ENCODE results near the gene KRTAP10-12. TPM values are rescaled to one million over a fixed set of nuclear protein-coding genes. Genes with fewer than 3 reads are reported as not detected.

Gene KRTAP10-12
- total and polyA plus RNA-seq, 2 of the 13 experiments (the other 11 are each of a cell fraction or from before 2014, with no cell fraction given) = not detected

DNA sequence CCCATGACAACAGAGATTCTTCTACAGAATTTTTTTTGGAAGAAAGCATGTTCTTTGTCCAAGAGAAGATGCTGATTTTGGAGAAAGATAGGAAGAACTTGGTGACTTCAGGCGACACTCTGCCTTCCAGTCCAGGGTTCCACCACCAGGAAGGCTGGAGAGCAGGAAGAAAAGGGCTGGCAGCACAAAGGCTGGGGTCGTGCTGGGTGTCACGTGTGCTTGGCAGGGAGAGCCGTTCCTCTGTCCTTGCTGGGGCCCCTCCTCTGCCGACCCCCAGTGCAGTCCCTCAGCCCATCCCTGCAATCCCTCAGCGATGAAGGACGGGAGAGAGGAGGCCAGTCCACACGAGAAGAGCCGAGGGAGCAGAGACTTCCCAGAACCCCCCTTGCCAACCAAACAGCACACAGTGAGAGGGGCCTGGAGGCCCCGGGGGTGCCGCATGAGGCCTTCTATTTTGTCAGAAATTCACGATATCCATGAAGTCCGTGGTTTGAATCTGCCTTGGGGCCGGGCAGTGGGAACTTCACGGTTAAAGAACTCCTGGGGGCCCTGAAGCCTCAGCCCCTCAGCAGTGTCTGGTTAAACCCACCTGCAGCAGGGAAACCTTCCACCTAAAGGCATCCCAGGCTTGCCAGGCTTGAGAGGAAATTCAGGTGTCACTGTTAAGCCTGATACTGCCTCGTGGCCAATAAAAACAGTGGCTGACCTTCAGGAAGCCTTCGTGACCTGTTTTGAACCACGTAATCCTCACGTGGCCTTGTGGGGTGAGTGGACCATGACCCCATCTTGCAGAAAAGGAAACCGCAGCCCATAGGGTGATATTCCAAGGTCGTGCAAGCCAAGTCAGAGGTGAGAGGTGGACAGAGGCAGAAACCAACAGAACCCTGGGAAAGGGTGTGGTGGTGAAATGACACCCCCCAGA, 3.4 kb downstream of the KRTAP10-12 start (continued):
- TF ChIP-seq MTF2 (CRISPR knock-in tag; IDR thresholded peaks at IDR 0.05; ENCODE audit: borderline replicate concordance) (no peak), ATAD3A (CRISPR knock-in tag; IDR thresholded peaks at IDR 0.05) (no peak), IKZF4 (CRISPR knock-in tag; IDR thresholded peaks at IDR 0.05; ENCODE audit: borderline replicate concordance, low read depth, not compliant biosample characterization) (no peak), ZNF30 (CRISPR knock-in tag; IDR thresholded peaks at IDR 0.05) (no peak; the same call in 1 of the 2 replicates), ZBED4 (CRISPR knock-in tag; IDR thresholded peaks at IDR 0.05; ENCODE audit: borderline replicate concordance) (no peak), TGIF2 (CRISPR knock-in tag; IDR thresholded peaks at IDR 0.05) (no peak), KDM5B (CRISPR knock-in tag; IDR thresholded peaks at IDR 0.05; ENCODE audit: borderline replicate concordance) (0 out of 2 replicates have a peak, but pooled peaks have one; percentile 2), ZNF567 (CRISPR knock-in tag; IDR thresholded peaks at IDR 0.05; ENCODE audit: borderline replicate concordance) (no peak), ZNF430 (CRISPR knock-in tag; IDR thresholded peaks at IDR 0.05) (peak; percentile 89; the same call in 1 of the 2 replicates), PRMT3 (CRISPR knock-in tag; IDR thresholded peaks at IDR 0.05; ENCODE audit: borderline replicate concordance, low read depth) (no peak), ZKSCAN8 (CRISPR knock-in tag; IDR thresholded peaks at IDR 0.05; ENCODE audit: borderline replicate concordance) (no peak), HNF4A (CRISPR knock-in tag; IDR thresholded peaks at IDR 0.05) (peak; percentile 89), RXRB (CRISPR knock-in tag; IDR thresholded peaks at IDR 0.05; ENCODE audit: borderline replicate concordance) (peak; percentile 91), TEAD2 (CRISPR knock-in tag; IDR thresholded peaks at IDR 0.05) (no peak), XBP1 (CRISPR knock-in tag; IDR thresholded peaks at IDR 0.05) (no peak), NFYB (CRISPR knock-in tag; IDR thresholded peaks at IDR 0.05) (no peak), DPF2 (CRISPR knock-in tag; IDR thresholded peaks at IDR 0.05; ENCODE audit: borderline replicate concordance, low read depth) (no peak; the same call in 1 of the 2 replicates), ZNF10 (CRISPR knock-in tag; IDR thresholded peaks at IDR 0.05; ENCODE audit: borderline replicate concordance, low read depth) (no peak), ZNF382 (CRISPR knock-in tag; IDR thresholded peaks at IDR 0.05; ENCODE audit: borderline replicate concordance) (no peak)
- TF ChIP-seq, protein P1, sequence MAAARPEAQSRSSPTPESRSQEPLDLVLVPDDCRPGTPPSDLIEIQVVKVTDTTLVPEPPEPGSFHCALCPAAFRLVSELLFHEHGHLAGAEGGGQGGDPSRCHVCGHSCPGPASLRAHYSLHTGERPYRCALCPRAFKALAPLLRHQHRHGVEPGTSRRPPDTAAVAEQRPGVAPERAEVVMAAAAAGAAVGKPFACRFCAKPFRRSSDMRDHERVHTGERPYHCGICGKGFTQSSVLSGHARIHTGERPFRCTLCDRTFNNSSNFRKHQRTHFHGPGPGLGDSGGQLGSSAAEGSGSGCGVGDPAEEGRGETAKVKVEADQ (CRISPR knock-in tag; IDR thresholded peaks at IDR 0.05; ENCODE audit: borderline replicate concordance) = no peak
- TF ChIP-seq, protein P2, sequence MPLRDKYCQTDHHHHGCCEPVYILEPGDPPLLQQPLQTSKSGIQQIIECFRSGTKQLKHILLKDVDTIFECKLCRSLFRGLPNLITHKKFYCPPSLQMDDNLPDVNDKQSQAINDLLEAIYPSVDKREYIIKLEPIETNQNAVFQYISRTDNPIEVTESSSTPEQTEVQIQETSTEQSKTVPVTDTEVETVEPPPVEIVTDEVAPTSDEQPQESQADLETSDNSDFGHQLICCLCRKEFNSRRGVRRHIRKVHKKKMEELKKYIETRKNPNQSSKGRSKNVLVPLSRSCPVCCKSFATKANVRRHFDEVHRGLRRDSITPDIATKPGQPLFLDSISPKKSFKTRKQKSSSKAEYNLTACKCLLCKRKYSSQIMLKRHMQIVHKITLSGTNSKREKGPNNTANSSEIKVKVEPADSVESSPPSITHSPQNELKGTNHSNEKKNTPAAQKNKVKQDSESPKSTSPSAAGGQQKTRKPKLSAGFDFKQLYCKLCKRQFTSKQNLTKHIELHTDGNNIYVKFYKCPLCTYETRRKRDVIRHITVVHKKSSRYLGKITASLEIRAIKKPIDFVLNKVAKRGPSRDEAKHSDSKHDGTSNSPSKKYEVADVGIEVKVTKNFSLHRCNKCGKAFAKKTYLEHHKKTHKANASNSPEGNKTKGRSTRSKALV (CRISPR knock-in tag; IDR thresholded peaks at IDR 0.05) = no peak
